Thoracic aorta (tissue), 2 donors: ENCODE measurements around the gene ARHGEF6. TPM values are rescaled to one million over a fixed set of nuclear protein-coding genes. Genes with fewer than 3 reads are reported as not detected.

Experiments
- ATAC-seq: fragments of 150-250 bp; one replicate; pipeline ENCODE4 v1.8.0; 2017; ENCODE audit warnings: low read depth; ENCODE audit not compliant: insufficient number of reproducible peaks, low FRiP score
- DNase-seq: peaks from one replicate; pipeline ENCODE4 v3.0.0-alpha.2; 2020; ENCODE audit warnings: low spot score
- H3K27ac ChIP-seq, 2 donors: fragments of 200-600 bp; sonication (generic); 1 replicate in 1 of 2; 2 replicates in 1 of 2; pipeline ENCODE4 v1.5.1; 2016; ENCODE audit warnings: mild to moderate bottlenecking in 2 of 2, moderate library complexity in 2 of 2
- H3K27me3 ChIP-seq: fragments of 200-600 bp; sonication (generic); replicated peaks from 2 replicates; pipeline ENCODE4 v1.6.0; 2016; ENCODE audit warnings: mild to moderate bottlenecking; ENCODE audit not compliant: insufficient read depth
- H3K36me3 ChIP-seq: fragments of 200-600 bp; sonication (generic); one replicate; pipeline ENCODE4 v1.5.1; 2016
- H3K4me1 ChIP-seq, 2 donors: fragments of 200-600 bp; sonication (generic); 1 replicate in 1 of 2; 2 replicates in 1 of 2; pipeline versions ENCODE4 v1.5.1 to v1.6.0; 2016; ENCODE audit warnings: low read depth in 2 of 2, mild to moderate bottlenecking in 1 of 2; ENCODE audit not compliant: control insufficient read depth in 1 of 2
- H3K4me3 ChIP-seq: fragments of 200-600 bp; sonication (generic); 2 replicates; pipeline ENCODE4 v1.5.1; 2016; ENCODE audit warnings: mild to moderate bottlenecking
- H3K9me3 ChIP-seq: fragments of 200-600 bp; sonication (generic); 2 replicates; pipeline ENCODE4 v1.5.1; 2016
- total RNA-seq, 2 donors: library from RNA; depleted of rRNA; stranded (reverse); fragments of >200 nt; gene quantifications; one replicate each; pipeline versions ENCODE4 v1.1.0 to v1.2.3, GENCODE V29; 2016
- TF ChIP-seq, protein P1 (sequence below): fragments of 200-600 bp; sonication (generic); IDR thresholded peaks from one replicate; pipeline ENCODE4 v1.5.1; 2019; ENCODE audit warnings: antibody characterized with exemption

Gene ARHGEF6
- total RNA-seq, 2 donors from 2014 or later = 25.7 to 34.8 TPM

DNA sequence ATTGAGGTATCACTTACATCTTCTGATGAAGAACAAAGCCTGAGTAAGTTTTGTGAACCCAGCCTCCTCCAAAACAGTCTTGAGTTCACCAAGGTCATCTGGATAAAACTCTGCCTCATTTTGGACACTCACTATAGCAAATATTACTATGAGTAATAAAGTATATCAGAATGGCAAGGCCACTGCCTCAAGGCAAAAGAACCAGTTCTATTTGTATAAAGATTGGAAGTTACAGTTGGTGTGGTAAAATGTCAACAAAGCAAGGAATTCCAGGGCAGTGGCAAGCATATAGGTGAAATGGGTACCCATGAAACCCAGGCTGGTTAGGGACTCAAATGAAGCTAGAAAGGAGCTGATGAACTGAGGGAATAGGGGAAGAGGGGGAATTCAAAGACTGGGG is 2.4 kb upstream of the ARHGEF6 start:
- ATAC-seq (no peak), DNase-seq (no peak)
- Histone ChIP-seq H3K4me1 (peaks cover 3 to 5% of the 10 kb centered on the region in 2 donors), H3K4me3 (no peak overlapping the region), H3K27me3 (no peaks in the 10 kb centered on the region), H3K36me3 (no peaks in the 10 kb centered on the region), H3K27ac (no peak overlapping the region), H3K9me3 (no peaks in the 10 kb centered on the region)
- TF ChIP-seq, protein P1, sequence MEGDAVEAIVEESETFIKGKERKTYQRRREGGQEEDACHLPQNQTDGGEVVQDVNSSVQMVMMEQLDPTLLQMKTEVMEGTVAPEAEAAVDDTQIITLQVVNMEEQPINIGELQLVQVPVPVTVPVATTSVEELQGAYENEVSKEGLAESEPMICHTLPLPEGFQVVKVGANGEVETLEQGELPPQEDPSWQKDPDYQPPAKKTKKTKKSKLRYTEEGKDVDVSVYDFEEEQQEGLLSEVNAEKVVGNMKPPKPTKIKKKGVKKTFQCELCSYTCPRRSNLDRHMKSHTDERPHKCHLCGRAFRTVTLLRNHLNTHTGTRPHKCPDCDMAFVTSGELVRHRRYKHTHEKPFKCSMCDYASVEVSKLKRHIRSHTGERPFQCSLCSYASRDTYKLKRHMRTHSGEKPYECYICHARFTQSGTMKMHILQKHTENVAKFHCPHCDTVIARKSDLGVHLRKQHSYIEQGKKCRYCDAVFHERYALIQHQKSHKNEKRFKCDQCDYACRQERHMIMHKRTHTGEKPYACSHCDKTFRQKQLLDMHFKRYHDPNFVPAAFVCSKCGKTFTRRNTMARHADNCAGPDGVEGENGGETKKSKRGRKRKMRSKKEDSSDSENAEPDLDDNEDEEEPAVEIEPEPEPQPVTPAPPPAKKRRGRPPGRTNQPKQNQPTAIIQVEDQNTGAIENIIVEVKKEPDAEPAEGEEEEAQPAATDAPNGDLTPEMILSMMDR = no peak

DNA sequence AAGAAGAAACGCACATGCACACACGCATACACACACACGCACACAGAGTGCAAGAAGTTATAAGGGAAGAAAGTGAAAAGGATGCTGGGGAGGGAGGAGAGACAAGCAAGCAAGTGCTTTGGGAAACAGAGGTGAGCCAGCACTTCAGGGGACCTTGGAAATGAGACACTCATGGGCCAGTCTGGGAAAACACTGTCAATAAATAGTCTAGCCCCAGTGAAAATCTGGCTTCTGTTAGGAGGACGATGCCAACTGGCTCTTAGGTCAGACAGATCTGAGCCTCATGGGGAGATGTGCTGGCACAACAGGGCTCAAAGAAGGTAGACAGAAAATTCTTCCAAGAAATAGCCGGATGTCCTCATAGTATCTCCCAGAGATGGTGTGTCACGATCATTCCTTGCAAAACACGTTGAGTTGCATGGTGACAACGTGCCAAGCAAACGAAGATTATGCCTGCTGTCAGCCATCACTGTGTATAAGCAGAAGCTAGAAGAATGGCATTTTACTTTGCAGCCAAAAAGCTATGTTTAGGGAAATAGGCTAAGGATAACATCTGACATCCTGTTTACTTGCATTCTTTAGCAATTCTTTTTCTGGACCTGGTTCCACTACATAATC is 557 bp upstream of the ARHGEF6 start:
- peaks cover 3 to 5% of the 10 kb centered on the region in 2 donors for H3K4me1 ChIP-seq
- no peaks in the 10 kb centered on the region for H3K36me3 ChIP-seq
- TF ChIP-seq, protein P1 = no peak
- no peaks in the 10 kb centered on the region for H3K27me3 ChIP-seq
- ATAC-seq (peak; percentile 28), DNase-seq (no peak)
- H3K9me3 ChIP-seq = no peaks in the 10 kb centered on the region
- H3K27ac ChIP-seq = peak overlapping the region; percentile 28 to 57
- H3K4me3 ChIP-seq = peak overlapping the region; percentile 64

DNA sequence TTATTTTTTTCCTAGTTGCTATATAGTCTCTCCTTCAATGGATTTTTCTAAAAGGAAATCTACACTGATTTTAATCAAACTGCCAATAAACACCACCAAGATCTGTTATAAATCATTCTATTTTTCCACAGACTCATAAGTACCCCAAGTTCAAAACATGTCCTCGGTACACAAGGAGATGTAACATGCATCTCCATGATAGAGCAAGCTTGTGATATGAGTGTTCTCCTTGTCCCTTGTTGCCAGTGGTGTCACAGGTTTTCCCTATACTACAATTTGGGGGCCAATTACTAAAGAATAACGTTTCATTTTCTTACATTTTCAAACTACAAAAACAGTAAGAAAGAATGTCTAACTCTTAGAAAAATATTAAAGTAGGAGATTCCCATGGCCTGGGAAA is 491 bp downstream of the ARHGEF6 start:
- Histone ChIP-seq H3K36me3 (no peaks in the 10 kb centered on the region), H3K4me1 (peaks cover 3 to 5% of the 10 kb centered on the region in 2 donors), H3K27ac (peak overlapping the region; percentile 52 to 57), H3K9me3 (no peaks in the 10 kb centered on the region), H3K4me3 (peak overlapping the region; percentile 64), H3K27me3 (no peaks in the 10 kb centered on the region)
- DNase-seq (no peak), ATAC-seq (no peak)
- TF ChIP-seq, protein P1 = no peak

DNA sequence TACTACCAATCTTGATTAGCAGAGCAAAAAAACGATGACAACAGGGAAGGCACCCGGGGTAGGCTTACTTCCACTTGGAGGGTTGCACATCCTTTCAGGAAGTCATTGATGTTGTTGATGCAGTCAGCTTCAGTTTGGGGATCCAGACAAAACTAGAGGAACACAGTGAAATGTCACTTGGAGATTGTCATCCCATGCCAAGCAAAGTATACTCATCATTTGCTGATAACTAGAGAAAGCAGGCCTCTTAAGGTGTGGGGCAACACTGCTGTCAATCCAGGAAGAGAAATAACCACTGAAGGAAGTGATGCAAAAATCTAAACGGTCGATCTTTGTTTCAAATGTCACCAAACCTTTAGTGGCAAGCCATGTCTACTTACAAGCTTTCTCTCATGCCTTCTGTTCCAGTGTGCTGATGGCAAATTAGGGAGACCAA is 1.4 kb downstream of the ARHGEF6 start:
- Histone ChIP-seq H3K27me3 (no peaks in the 10 kb centered on the region), H3K4me1 (peaks cover 3 to 5% of the 10 kb centered on the region in 2 donors), H3K36me3 (no peaks in the 10 kb centered on the region), H3K4me3 (peak overlapping the region; percentile 64), H3K9me3 (no peaks in the 10 kb centered on the region), H3K27ac (peak overlapping the region in 1 of 2 donors; percentile 57)
- DNase-seq (no peak), ATAC-seq (no peak)
- TF ChIP-seq, protein P1 = no peak

DNA sequence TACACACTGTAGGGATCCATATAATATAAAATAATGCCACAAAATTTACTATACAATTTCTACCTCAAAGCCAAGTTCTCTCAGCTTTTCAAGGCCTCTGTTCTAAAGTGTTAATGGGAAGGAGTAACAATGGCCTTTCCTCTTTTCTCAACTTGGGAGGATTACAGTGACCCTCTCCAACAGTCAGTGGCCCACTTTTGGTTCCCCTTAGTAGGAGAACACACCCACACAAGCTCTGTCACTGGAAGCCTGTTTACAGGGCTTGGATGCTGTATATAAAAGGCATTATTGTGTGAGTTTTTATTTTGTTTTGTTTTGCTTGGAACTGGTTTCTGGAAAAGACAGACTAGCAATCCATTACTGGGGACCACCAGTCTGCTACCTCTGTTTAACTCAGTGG is 1.8 kb downstream of the ARHGEF6 start:
- Histone ChIP-seq H3K36me3 (no peaks in the 10 kb centered on the region), H3K27me3 (no peaks in the 10 kb centered on the region), H3K9me3 (no peaks in the 10 kb centered on the region), H3K4me1 (peaks cover 3 to 5% of the 10 kb centered on the region in 2 donors), H3K27ac (peak overlapping the region in 1 of 2 donors; percentile 57), H3K4me3 (peak overlapping the region; percentile 21)
- TF ChIP-seq, protein P1 = no peak
- ATAC-seq = no peak
- DNase-seq = no peak
